HK-2 (cell line): ENCODE results near the gene CERS2.

Source experiments
- DNase-seq: peaks from one replicate; pipeline ENCODE4 v3.0.0-alpha.2; 2018; ENCODE audit not compliant: unreplicated experiment

CERS2 gene

GRCh38 chr1:150974580-150975478, at the start of gene CERS2:
CERS2 (minus strand) TSS chr1:150974835; CDS start chr1:150969090, 5,745 bp downstream.
- peak; percentile 81 for DNase-seq

- DNase-seq: no peak
These were observed 38.9 kb upstream of the CERS2 start for GRCh38 chr1:151013518-151013917.

GRCh38 chr1:151012684-151013471, 38.2 kb upstream of the CERS2 start:
- no peak for DNase-seq

GRCh38 chr1:151011154-151011850, 36.7 kb upstream of the CERS2 start:
- no peak for DNase-seq

GRCh38 chr1:151010346-151010726, 35.7 kb upstream of the CERS2 start:
- no peak for DNase-seq

- no peak for DNase-seq
These were observed 35.2 kb upstream of the CERS2 start for GRCh38 chr1:151009674-151010345.

GRCh38 chr1:151009206-151009587, 34.6 kb upstream of the CERS2 start:
- no peak for DNase-seq

GRCh38 chr1:151008244-151009205, 33.9 kb upstream of the CERS2 start, which contains the start of gene PRUNE1:
PRUNE1 (plus strand) TSS chr1:151008449; CDS start chr1:151008633, 184 bp downstream.
- DNase-seq: peak; percentile 90

- DNase-seq: no peak
These were observed 33.2 kb upstream of the CERS2 start for GRCh38 chr1:151007853-151008243.

- DNase-seq: peak; percentile 65
These were observed 31.9 kb upstream of the CERS2 start, which contains the start of gene MINDY1 for GRCh38 chr1:151006327-151007052. MINDY1 (minus strand) TSS chr1:151006902; CDS start chr1:151002617, 4,285 bp downstream.

- no peak for DNase-seq
These were observed 31.2 kb upstream of the CERS2 start for GRCh38 chr1:151005729-151006319.

- DNase-seq: no peak
These were observed 28.5 kb upstream of the CERS2 start for GRCh38 chr1:151003180-151003579.

GRCh38 chr1:151002611-151003010, 28.0 kb upstream of the CERS2 start:
- DNase-seq: no peak

GRCh38 chr1:151002051-151002450, 27.4 kb upstream of the CERS2 start:
- DNase-seq: no peak

GRCh38 chr1:151001602-151002001, 27.0 kb upstream of the CERS2 start:
- DNase-seq: no peak

GRCh38 chr1:151000408-151000807, 25.8 kb upstream of the CERS2 start:
- DNase-seq: no peak

GRCh38 chr1:150999926-151000325, 25.3 kb upstream of the CERS2 start:
- DNase-seq: no peak

GRCh38 chr1:150999051-150999674, 24.5 kb upstream of the CERS2 start:
- peak; percentile 65 for DNase-seq

GRCh38 chr1:150997949-150998348, 23.3 kb upstream of the CERS2 start:
- no peak for DNase-seq
